Measurements from ENCODE around the gene LMF1.

Gene LMF1

GRCh38 chr16:875182-876040 lies 95.4 kb downstream of the LMF1 start:
- no peak for TF ChIP-seq CTCF (IDR thresholded peaks at IDR 0.05; ENCODE audit: low read depth, low read length)
- H3K36me3 ChIP-seq = no peaks in the 10 kb centered on the region

GRCh38 chr16:874366-875181 lies 96.2 kb downstream of the LMF1 start:
- no peaks in the 10 kb centered on the region for H3K36me3 ChIP-seq
- no peaks in the 10 kb centered on the region for H3K27me3 ChIP-seq (ENCODE audit: insufficient read depth, low read depth, severe bottlenecking)
- H3K27ac ChIP-seq = no peak overlapping the region
- no peak for TF ChIP-seq CTCF (IDR thresholded peaks at IDR 0.05; ENCODE audit: low read depth, low read length)
- H3K9me3 ChIP-seq (ENCODE audit: severe bottlenecking) = no peaks in the 10 kb centered on the region
- H3K4me3 ChIP-seq (ENCODE audit: low read depth, low read length) = no peak overlapping the region
- DNase-seq = no peak

More at GRCh38 chr16:875182-876040, 95.4 kb downstream of the LMF1 start:
- H3K9me3 ChIP-seq (ENCODE audit: severe bottlenecking) = no peaks in the 10 kb centered on the region
- no peak overlapping the region for H3K4me3 ChIP-seq (ENCODE audit: low read depth, low read length)
- H3K27ac ChIP-seq = no peak overlapping the region
- no peaks in the 10 kb centered on the region for H3K27me3 ChIP-seq (ENCODE audit: insufficient read depth, low read depth, severe bottlenecking)
- no peak for DNase-seq

- H3K36me3 ChIP-seq = no peaks in the 10 kb centered on the region
- H3K27me3 ChIP-seq (ENCODE audit: insufficient read depth, low read depth, severe bottlenecking) = no peaks in the 10 kb centered on the region
- H3K9me3 ChIP-seq (ENCODE audit: severe bottlenecking) = no peaks in the 10 kb centered on the region
- no peak overlapping the region for H3K4me3 ChIP-seq (ENCODE audit: low read depth, low read length)
- DNase-seq = no peak
- H3K27ac ChIP-seq = no peak overlapping the region
- no peak for TF ChIP-seq CTCF (IDR thresholded peaks at IDR 0.05; ENCODE audit: low read depth, low read length)
Observed at GRCh38 chr16:873889-874288, 96.9 kb downstream of the LMF1 start.

- Histone ChIP-seq H3K4me3 (ENCODE audit: low read depth, low read length) (no peak overlapping the region), H3K9me3 (ENCODE audit: severe bottlenecking) (no peaks in the 10 kb centered on the region), H3K27me3 (ENCODE audit: insufficient read depth, low read depth, severe bottlenecking) (no peaks in the 10 kb centered on the region), H3K36me3 (no peaks in the 10 kb centered on the region), H3K27ac (no peak overlapping the region)
- no peak for TF ChIP-seq CTCF (IDR thresholded peaks at IDR 0.05; ENCODE audit: low read depth, low read length)
- no peak for DNase-seq
Observed at GRCh38 chr16:873243-873661, 97.5 kb downstream of the LMF1 start.

GRCh38 chr16:872436-873242 lies 98.1 kb downstream of the LMF1 start:
- no peaks in the 10 kb centered on the region for H3K36me3 ChIP-seq
- no peak for DNase-seq
- no peak for TF ChIP-seq CTCF (IDR thresholded peaks at IDR 0.05; ENCODE audit: low read depth, low read length)
- no peaks in the 10 kb centered on the region for H3K27me3 ChIP-seq (ENCODE audit: insufficient read depth, low read depth, severe bottlenecking)
- H3K27ac ChIP-seq = no peak overlapping the region
- H3K9me3 ChIP-seq (ENCODE audit: severe bottlenecking) = no peaks in the 10 kb centered on the region
- no peak overlapping the region for H3K4me3 ChIP-seq (ENCODE audit: low read depth, low read length)
